COLO668 (cell line): ENCODE data around the gene PACS2.
"Not testable (repeated sequence)": the region's sequence is repeated elsewhere in the genome, so short reads cannot be mapped to it uniquely, and the experiment has no call there.

ENCODE experiments used
- DNase-seq: peaks from one replicate; lab custom pipeline; 2025; ENCODE audit not compliant: unreplicated experiment; lab: John Stamatoyannopoulos, UW

PACS2 gene

GRCh38 chr14:105330491-105330895 lies 15.9 kb downstream of the PACS2 start:
- no peak for DNase-seq

- DNase-seq, result no peak
These were observed 17.2 kb downstream of the PACS2 start for GRCh38 chr14:105331575-105332349.

GRCh38 chr14:105332350-105332874 lies 17.9 kb downstream of the PACS2 start:
- DNase-seq, result no peak

- peak; percentile 86 for DNase-seq
These were observed 18.5 kb downstream of the PACS2 start for GRCh38 chr14:105333020-105333490.

- peak; percentile 66 for DNase-seq
These were observed 19.2 kb downstream of the PACS2 start for GRCh38 chr14:105333613-105334364.

GRCh38 chr14:105334383-105335230 lies 20.1 kb downstream of the PACS2 start:
- DNase-seq, result no peak

GRCh38 chr14:105335231-105335542 lies 20.6 kb downstream of the PACS2 start:
- DNase-seq, result not testable (repeated sequence)

GRCh38 chr14:105335735-105336476 lies 21.4 kb downstream of the PACS2 start:
- DNase-seq, result no peak

- DNase-seq, result no peak
These were observed 22.1 kb downstream of the PACS2 start for GRCh38 chr14:105336477-105337287.

GRCh38 chr14:105337433-105337832 lies 22.9 kb downstream of the PACS2 start:
- no peak for DNase-seq

- DNase-seq, result no peak
These were observed 23.6 kb downstream of the PACS2 start for GRCh38 chr14:105337966-105338741.

GRCh38 chr14:105340821-105341733 lies 26.5 kb downstream of the PACS2 start:
- no peak for DNase-seq

- no peak for DNase-seq
These were observed 28.6 kb downstream of the PACS2 start for GRCh38 chr14:105343194-105343593.

- no peak for DNase-seq
These were observed 31.6 kb downstream of the PACS2 start for GRCh38 chr14:105346200-105346533.

GRCh38 chr14:105346876-105347586 lies 32.5 kb downstream of the PACS2 start:
- DNase-seq, result no peak

- DNase-seq, result no peak
These were observed 33.0 kb downstream of the PACS2 start for GRCh38 chr14:105347587-105347968.

GRCh38 chr14:105348169-105348944 lies 33.8 kb downstream of the PACS2 start:
- no peak for DNase-seq
